ENCODE results near the gene TMCO6.

DNA sequence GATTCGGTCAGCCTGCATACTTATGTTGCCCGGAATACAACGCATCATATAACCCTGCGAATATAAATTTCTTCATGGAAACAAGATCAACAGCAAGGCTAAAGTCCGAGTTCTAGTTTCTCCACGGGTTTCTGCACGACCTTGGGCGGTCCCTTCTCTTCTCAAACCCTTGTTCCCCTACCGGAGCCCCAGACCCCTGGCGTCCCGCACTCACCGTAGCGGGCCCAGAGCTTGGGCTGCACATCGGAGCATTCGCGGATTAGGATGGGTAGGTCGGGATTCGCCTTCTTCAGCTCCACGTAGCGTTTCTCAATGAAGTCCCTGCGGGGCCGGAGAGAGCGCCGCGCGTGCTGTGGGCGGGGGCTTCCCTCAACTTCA, 7.8 kb downstream of the TMCO6 start:
- TF ChIP-seq, protein P1, sequence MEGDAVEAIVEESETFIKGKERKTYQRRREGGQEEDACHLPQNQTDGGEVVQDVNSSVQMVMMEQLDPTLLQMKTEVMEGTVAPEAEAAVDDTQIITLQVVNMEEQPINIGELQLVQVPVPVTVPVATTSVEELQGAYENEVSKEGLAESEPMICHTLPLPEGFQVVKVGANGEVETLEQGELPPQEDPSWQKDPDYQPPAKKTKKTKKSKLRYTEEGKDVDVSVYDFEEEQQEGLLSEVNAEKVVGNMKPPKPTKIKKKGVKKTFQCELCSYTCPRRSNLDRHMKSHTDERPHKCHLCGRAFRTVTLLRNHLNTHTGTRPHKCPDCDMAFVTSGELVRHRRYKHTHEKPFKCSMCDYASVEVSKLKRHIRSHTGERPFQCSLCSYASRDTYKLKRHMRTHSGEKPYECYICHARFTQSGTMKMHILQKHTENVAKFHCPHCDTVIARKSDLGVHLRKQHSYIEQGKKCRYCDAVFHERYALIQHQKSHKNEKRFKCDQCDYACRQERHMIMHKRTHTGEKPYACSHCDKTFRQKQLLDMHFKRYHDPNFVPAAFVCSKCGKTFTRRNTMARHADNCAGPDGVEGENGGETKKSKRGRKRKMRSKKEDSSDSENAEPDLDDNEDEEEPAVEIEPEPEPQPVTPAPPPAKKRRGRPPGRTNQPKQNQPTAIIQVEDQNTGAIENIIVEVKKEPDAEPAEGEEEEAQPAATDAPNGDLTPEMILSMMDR (IDR thresholded peaks at IDR 0.05; ENCODE audit: control extremely low read depth in 1 of 3, insufficient read depth in 1 of 3, low read depth in 1 of 3, low read length in 3 of 3): no peak
- no peak for TF ChIP-seq CHD1 (IDR thresholded peaks at IDR 0.05; ENCODE audit: low read depth, low read length)
- TF ChIP-seq EZH2 (IDR thresholded peaks at IDR 0.05; ENCODE audit: low read depth, low read length, severe bottlenecking): no peak
- TF ChIP-seq ASH2L (IDR thresholded peaks at IDR 0.05; ENCODE audit: low read length): no peak
- no peak for TF ChIP-seq EP300 (IDR thresholded peaks at IDR 0.05; ENCODE audit: borderline replicate concordance in 1 of 2, low read depth in 2 of 2, low read length in 2 of 2)
- TF ChIP-seq, protein P2, sequence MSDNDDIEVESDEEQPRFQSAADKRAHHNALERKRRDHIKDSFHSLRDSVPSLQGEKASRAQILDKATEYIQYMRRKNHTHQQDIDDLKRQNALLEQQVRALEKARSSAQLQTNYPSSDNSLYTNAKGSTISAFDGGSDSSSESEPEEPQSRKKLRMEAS (IDR thresholded peaks at IDR 0.05): no peak
- no peak for TF ChIP-seq SP2 (IDR thresholded peaks at IDR 0.05; ENCODE audit: low read length)

All from H1 (cell line).